Heart left ventricle (tissue), 16 donors: ENCODE results near the gene F2RL2. TPM values are rescaled to one million over a fixed set of nuclear protein-coding genes. Genes with fewer than 3 reads are reported as not detected.

Experiments
- ATAC-seq, 4 donors: fragments of 200-7000 bp; cut with Tn5 transposase; one replicate each; pipeline ENCODE4 v1.9.1; 2020 to 2022; ENCODE audit warnings: moderate library complexity in 4 of 4, mild to moderate bottlenecking in 3 of 4, moderate number of reproducible peaks in 1 of 4
- DNase-seq, 5 donors: peaks; one replicate each; pipeline ENCODE4 v3.0.0-alpha.2; 2020
- H3K27ac ChIP-seq, 12 donors: fragments of 200-600 bp; sonication (generic) in 4 of 12; one replicate each; pipeline versions ENCODE4 v1.5.0 to v1.8.0; 2016 to 2022; ENCODE audit warnings: mild to moderate bottlenecking in 2 of 12
- H3K27me3 ChIP-seq, 9 donors: fragments of 200-600 bp; sonication (generic) in 2 of 9; one replicate each; pipeline versions ENCODE4 v1.5.1 to v1.8.0; 2016 to 2022; ENCODE audit warnings: mild to moderate bottlenecking in 3 of 9
- H3K36me3 ChIP-seq, 9 donors: fragments of 200-600 bp; sonication (generic) in 2 of 9; one replicate each; pipeline versions ENCODE4 v1.5.0 to v1.8.0; 2018 to 2022; ENCODE audit warnings: mild to moderate bottlenecking in 2 of 9
- H3K4me1 ChIP-seq, 12 donors: fragments of 200-600 bp; sonication (generic) in 4 of 12; one replicate each; pipeline versions ENCODE4 v1.5.0 to v1.8.0; 2016 to 2022; ENCODE audit warnings: mild to moderate bottlenecking in 3 of 12
- H3K4me3 ChIP-seq, 12 donors: fragments of 200-600 bp; sonication (generic) in 4 of 12; one replicate each; pipeline versions ENCODE4 v1.5.0 to v1.8.0; 2017 to 2022; ENCODE audit warnings: mild to moderate bottlenecking in 9 of 12, moderate library complexity in 4 of 12
- H3K9me3 ChIP-seq, 12 donors: fragments of 200-600 bp; sonication (generic) in 4 of 12; one replicate each; pipeline versions ENCODE4 v1.5.0 to v1.8.0; 2016 to 2022; ENCODE audit warnings: mild to moderate bottlenecking in 1 of 12
- CTCF ChIP-seq, 12 donors: fragments of 200-600 bp; sonication (generic) in 4 of 12; IDR thresholded peaks; one replicate each; pipeline versions ENCODE4 v1.5.0 to v1.8.0; 2018 to 2022; ENCODE audit warnings: antibody characterized with exemption in 12 of 12, mild to moderate bottlenecking in 5 of 12
- POLR2A ChIP-seq, 2 donors: fragments of 450-650 bp; IDR thresholded peaks; one replicate each; pipeline ENCODE4 v1.6.1; 2017; ENCODE audit warnings: antibody characterized with exemption in 2 of 2, mild to moderate bottlenecking in 2 of 2, moderate library complexity in 2 of 2
- WGBS, 4 donors: extraction: QIAGEN DNeasy Blood & Tissue Kit in 2 of 4; methylation state at CpG; one replicate each; pipeline versions ENCODE4 v1.1.5 to v1.1.7; 2013 to 2018; 5-methylcytosine and 5-hydroxymethylcytosine counted together
- intact Hi-C, 10 donors: fragments of 100-400 bp; cut with DNase I; formaldehyde crosslinking; loops; one replicate each; pipeline versions ENCODE4 v1.11.1 to v1.14.2; 2022
- polyA plus RNA-seq, 2 donors: library from polyadenylated mRNA; stranded (reverse); fragments of 200-250 nt; gene quantifications; one replicate each; pipeline ENCODE4 v1.2.3, GENCODE V29; 2013
- total RNA-seq, 9 donors: library from RNA; depleted of rRNA in 2 of 9; stranded (reverse); fragments of >200 nt in 2 of 9; fragmentation: NEBNext Ultra II Directional in 3 of 9; extraction: Animal tissue kit (Norgen Biotek cat#: 25700) in 3 of 9; gene quantifications; one replicate each; pipeline versions ENCODE4 v1.1.0 to v1.2.4, GENCODE V29; 2016 to 2023
- donor health status: ischemic (EF 13 %, LVEDD 7.1; RV severe dilation, severe dysfunction).
- donor health status: healthy with polysubstance abuse.
- donor health status: DM: no; HTN: yes; CAD: no.
- donor health status: DM: no; HTN: no; CAD: no.
- donor health status: ischemic (EF 25% LVEDD 6.9; RV normal size, moderate dysfunction).
- donor health status: ischemic (EF 25% LVEDD 5.7; RV mildly dilated, moderate dysfunction).
- donor health status: healthy.
- donor health status: DM: yes; HTN: yes; CAD: no.
- donor health status: ischemic (EF 35%, LVEDD 5.7; RV mildly dilated, moderate dysfunction).
- donor health status: nonischemic (EF 11% LVEDD 7.7; RV severe dilation, severe dysfunction).
- donor health status: DM: yes; HTN: yes; CAD: no.
- donor health status: PGD.
- donor health status: ischemic (EF 29% LVEDD 5.4; RV normal size, mild dysfunction).
- donor health status: nonischemic (EF 23%, LVEDD 6.1; RV moderate dilation, normal function).

Gene F2RL2
- total and polyA plus RNA-seq, 11 donors: 0.08 to 1.7 (median 0.52) TPM

GRCh38 chr5:76595755-76596481, 27.3 kb downstream of the F2RL2 start:
- ATAC-seq (no peak), DNase-seq (no peak)
- Histone ChIP-seq H3K27ac (no peak overlapping the region), H3K4me1 (no peaks in the 10 kb centered on the region), H3K36me3 (peaks cover 0 to 19% (median 0%) of the 10 kb centered on the region in 9 donors), H3K4me3 (no peak overlapping the region), H3K27me3 (peaks cover 0 to 7% (median 0%) of the 10 kb centered on the region in 9 donors), H3K9me3 (no peaks in the 10 kb centered on the region)
- 72 to 85% (median 80%) methylated on average over 3 of the region's 3 CpGs for WGBS, 4 donors
- intact Hi-C loops: loop anchor here in 1 of 10 donors (10.0 kb wide), 1 partner anchor 181 kb away; no protein-coding TSS in a partner anchor
- no peak for TF ChIP-seq POLR2A (IDR thresholded peaks at IDR 0.05)
- TF ChIP-seq CTCF (IDR thresholded peaks at IDR 0.05): no peak

- H3K27ac ChIP-seq: no peak overlapping the region
- no peak overlapping the region for H3K4me3 ChIP-seq
- TF ChIP-seq CTCF (IDR thresholded peaks at IDR 0.05): no peak
- no peak for TF ChIP-seq POLR2A (IDR thresholded peaks at IDR 0.05)
- peaks cover 0 to 7% (median 0%) of the 10 kb centered on the region in 9 donors for H3K27me3 ChIP-seq
- WGBS, 4 donors: 78 to 95% (median 89%) methylated on average over 4 of the region's 4 CpGs
- ATAC-seq (no peak), DNase-seq (no peak)
- no peaks in the 10 kb centered on the region for H3K9me3 ChIP-seq
- H3K36me3 ChIP-seq: peaks cover 0 to 16% (median 0%) of the 10 kb centered on the region in 9 donors
- no peaks in the 10 kb centered on the region for H3K4me1 ChIP-seq
- intact Hi-C loops: loop anchor here in 1 of 10 donors (10.0 kb wide), 1 partner anchor 179 kb away; no protein-coding TSS in a partner anchor
Observed at GRCh38 chr5:76594107-76594506, 29.1 kb downstream of the F2RL2 start.

- no peak for ATAC-seq
- 59 to 81% (median 63%) methylated on average over 3 of the region's 3 CpGs for whole genome bisulfite sequencing, 4 donors
- DNase-seq: no peak
- no peak overlapping the region for H3K4me3 ChIP-seq
- H3K4me1 ChIP-seq: no peaks in the 10 kb centered on the region
- peaks cover 0 to 10% (median 0%) of the 10 kb centered on the region in 9 donors for H3K36me3 ChIP-seq
- no peak for TF ChIP-seq POLR2A (IDR thresholded peaks at IDR 0.05)
- intact Hi-C loops: loop anchor here in 1 of 10 donors (10.0 kb wide), 1 partner anchor 178 kb away; no protein-coding TSS in a partner anchor
- H3K27me3 ChIP-seq: peaks cover 0 to 7% (median 0%) of the 10 kb centered on the region in 9 donors
- no peaks in the 10 kb centered on the region for H3K9me3 ChIP-seq
- no peak overlapping the region for H3K27ac ChIP-seq
Observed at GRCh38 chr5:76592692-76593091, 30.5 kb downstream of the F2RL2 start.

GRCh38 chr5:76591366-76591765, 31.8 kb downstream of the F2RL2 start:
- 90 to 95% (median 92%) methylated on average over 3 of the region's 3 CpGs for WGBS, 4 donors
- TF ChIP-seq CTCF (IDR thresholded peaks at IDR 0.05) (no peak), POLR2A (IDR thresholded peaks at IDR 0.05) (no peak)
- H3K4me3 ChIP-seq: no peak overlapping the region
- ATAC-seq: no peak
- intact Hi-C loops: loop anchor here in 1 of 10 donors (10.0 kb wide), 1 partner anchor 177 kb away; no protein-coding TSS in a partner anchor
- H3K27ac ChIP-seq: no peak overlapping the region
- H3K4me1 ChIP-seq: no peaks in the 10 kb centered on the region
- no peak for DNase-seq
- H3K27me3 ChIP-seq: peaks cover 0 to 7% (median 0%) of the 10 kb centered on the region in 9 donors
- no peaks in the 10 kb centered on the region for H3K9me3 ChIP-seq
- H3K36me3 ChIP-seq: peaks cover 0 to 10% (median 0%) of the 10 kb centered on the region in 9 donors
